HUDEP-2 (cell line): ENCODE results near the gene SYNJ2.
A peak's percentile ranks its signal among the peaks of the same experiment; 100 is the strongest.

ENCODE experiments used
- DNase-seq, 76 experiments: peaks; one replicate each; lab custom pipeline; 2025; ENCODE audit not compliant: unreplicated experiment in 76 of 76; lab: John Stamatoyannopoulos, UW

The SYNJ2 gene

DNA sequence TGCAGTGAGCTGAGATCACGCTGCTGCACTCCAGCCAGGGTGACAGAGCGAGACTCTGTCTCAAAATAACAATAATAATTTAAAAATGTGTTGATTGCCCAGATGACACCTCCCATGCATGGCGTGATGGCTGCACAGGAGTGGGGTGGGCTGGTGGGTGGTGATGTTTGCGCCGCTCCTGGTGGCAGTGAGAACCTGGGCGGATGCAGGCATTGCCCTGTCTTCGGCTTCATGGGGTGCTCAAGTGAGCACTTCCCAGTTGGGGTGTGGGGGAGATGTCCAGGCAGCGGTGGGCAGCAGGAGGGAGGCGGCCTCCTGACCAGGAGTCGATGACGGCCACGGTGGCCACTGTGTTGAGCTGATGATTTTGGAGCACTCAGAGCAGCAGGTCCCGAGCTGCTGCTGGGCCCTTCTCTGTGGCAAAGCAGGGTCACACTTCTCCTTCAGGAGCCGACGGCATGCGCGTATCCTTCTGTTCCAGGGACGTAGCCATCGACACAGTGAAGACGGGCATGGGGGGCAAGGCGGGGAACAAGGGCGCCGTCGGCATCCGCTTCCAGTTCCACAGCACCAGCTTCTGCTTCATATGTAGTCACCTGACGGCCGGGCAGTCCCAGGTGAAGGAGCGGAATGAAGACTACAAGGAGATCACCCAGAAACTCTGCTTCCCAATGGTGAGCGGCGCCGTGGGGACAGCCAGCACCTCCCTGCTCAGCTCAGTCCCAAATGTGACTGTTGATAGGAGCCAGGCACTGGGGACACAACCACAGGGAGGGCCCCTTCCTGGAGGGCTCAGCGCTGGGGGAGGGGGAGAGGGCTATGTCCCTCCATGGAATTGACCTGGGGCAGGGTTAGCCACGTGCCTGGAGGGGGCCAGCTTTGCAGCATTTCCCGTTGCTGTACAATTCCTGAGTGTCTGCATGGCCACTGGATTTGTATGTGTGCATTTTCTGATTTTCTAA, 89.7 kb downstream of the SYNJ2 start:
- no peak for DNase-seq

DNA sequence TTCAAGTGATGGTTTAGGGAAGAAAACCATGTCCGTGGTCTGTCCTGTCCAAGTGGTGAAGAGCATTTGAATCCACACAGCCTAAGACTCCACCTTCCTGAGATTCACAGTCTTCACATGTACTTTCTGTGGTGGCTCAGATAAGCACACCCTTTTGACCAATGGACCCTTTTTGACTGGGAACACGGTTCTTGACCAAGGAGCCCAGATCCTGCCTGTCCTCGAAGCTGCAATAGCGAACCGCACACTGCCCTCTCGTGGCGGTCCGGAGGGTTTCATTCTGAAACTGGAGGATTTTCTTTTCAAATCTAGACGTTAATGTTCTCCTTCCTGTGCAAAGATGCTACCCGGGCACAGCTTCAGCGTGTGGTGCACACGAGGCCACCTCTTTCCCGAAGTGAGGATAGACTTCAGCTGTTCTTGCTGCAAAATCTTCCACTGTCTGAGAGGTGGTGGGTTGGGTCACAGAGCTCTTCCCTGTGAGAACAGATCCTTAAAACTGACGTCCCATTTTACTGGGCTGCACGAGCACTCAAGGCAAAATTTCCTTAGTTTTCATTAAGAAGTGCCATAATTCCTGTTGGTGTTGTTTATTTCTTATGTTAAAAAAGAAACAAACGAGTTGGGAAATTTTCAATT, 90.5 kb downstream of the SYNJ2 start:
- DNase-seq = peak in 68 of 76 experiments; percentile 11 to 74 (median 50)

DNA sequence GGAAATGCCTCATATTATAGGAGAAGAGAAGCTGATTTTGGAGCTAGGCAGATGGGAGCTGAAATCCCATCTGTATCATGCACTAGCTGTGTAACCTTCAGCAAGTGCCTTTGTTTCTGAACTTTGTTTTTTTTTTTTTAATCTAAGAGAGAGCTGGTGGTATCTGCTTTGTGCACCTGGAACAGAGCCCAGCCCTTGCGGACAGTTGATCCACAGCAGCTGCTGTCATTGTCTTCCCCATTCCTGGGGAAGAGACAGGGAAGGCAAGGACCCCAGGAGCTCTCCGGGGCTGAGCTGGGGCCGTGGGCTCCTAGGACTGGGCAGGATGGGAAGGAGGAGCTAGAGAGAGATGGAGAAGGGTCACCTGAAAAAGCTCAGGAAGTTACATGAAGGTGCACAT, 92.1 kb downstream of the SYNJ2 start:
- no peak for DNase-seq

DNA sequence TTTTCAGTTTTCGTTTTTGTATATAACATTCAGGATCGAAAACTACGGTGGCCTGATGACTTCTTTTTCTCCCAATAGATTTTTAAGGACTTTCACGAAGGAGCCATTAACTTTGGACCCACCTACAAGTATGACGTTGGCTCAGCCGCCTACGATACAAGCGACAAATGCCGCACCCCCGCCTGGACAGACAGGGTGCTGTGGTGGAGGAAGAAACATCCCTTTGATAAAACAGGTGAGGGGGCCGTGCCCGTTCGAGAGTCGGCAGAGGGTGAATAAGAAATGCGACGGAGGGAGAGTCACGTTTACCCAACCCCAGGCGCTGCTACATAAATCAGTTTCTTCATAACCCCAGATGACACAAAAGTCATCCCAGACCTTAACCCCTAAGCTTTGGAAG, 94.9 kb downstream of the SYNJ2 start:
- no peak for DNase-seq

DNA sequence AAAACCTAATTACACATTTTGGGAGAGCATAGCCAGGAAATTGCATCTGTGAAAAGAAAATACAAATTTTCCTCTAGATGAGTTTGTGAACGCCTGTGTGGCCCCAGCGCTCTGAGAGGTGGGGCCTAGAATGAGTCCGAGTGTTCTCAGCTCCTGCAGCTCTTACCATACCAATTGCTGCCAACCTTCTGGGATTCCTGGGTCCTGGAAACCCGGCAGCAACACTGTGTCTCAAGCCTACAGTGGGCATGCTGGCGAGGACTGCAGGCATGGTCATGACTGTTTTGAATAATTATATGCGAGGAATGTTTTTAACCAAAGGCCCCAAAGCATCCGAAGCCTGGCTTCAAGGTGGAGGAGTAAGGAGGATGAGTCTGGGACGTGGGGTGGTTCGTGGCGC, 96.0 kb downstream of the SYNJ2 start:
- no peak for DNase-seq

DNA sequence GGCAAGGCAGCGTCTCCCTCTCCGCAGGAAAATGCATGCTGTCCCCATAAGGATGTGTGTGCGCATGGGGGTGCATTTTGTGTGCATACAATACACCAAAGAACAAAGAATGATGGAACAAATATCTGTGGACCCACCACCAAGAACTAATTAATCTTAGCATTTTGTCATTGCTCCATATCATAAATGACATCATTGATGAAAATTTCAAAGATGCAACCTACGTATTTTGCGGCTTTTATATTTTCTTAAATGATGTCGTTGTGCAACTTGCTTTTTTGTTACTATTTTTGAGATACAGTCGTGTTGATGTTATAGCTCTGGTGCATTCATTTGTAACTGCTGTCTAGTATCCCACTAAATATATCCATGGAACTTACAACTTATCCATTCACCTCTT, 96.7 kb downstream of the SYNJ2 start:
- no peak for DNase-seq

DNA sequence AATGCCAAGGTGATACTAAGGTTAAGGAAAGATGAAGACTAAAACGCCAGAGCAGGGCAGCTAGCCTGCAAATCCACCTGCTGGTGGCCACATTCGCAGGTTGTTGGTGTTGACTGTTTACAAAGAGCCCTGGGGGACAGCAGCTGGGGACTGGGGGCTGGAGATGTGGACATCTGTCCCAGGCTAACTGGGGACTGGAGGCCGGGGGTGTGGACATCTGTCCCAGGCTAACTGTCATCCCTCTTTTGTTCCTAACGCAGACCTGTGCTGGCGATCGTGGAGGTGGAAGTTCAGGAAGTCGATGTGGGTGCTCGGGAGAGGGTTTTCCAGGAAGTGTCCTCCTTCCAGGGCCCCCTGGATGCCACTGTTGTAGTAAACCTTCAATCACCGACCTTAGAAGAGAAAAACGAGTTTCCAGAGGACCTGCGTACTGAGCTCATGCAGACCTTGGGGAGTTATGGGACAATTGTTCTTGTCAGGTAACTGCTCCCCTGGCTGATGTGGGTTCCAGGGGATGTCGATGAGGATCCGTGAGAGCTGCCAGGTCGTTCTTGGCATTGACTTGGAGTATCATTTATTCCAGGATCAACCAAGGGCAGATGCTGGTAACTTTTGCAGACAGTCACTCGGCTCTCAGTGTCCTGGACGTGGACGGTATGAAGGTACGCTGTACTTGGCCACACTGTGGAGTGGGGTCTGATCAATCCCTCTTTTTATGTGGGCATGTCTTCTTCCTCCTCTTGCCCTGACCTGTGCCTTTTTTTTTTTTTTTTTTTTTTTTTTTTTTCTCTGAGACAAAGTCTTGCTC, 99.4 kb downstream of the SYNJ2 start:
- no peak for DNase-seq

DNA sequence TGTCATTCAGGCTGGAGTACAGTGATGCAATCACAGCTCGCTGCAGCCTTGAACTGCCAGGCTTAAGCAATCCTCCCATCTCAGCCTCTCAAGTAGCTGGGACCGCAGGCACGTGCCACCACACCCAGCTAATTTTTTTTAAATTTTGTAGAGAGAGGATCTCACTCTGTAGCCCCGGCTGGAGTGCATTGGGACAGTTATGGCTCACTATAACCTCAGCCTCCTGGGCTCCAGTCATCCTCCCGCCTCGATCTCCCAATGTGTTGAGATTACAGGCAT, 99.9 kb downstream of the SYNJ2 start:
- DNase-seq = no peak

DNA sequence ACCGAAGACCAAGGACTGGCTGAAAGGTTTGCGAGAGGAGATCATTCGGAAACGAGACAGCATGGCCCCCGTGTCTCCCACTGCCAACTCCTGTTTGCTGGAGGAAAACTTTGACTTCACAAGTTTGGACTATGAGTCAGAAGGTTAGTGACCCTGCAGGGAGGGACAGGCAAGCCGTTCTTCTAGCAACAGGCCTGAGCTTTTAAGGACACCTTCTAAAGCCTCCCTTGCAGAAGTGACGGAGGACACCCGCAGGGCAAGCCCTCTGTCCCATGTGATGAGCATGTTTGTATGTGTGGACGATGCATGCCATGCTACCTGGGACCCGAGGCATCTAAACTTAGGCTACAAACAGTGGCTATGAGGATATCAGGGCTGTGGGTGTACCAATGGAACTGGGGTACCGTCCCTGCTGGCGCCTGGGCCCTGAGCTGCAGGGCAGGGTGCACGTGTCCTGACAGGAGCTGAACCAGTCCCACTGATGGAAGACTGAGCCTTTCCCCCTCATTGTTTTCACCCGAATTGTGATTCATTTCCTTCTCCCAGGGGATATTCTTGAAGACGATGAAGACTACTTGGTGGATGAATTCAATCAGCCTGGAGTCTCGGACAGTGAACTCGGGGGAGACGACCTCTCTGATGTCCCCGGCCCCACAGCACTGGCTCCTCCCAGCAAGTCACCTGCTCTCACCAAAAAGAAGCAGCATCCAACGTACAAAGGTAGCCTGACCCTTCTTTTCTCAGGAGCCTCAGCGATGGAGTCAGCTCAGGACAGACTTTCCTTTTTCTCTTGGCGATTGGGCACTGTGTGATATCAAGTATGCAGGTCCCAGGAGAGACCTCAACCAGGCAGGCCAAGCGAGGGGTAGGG, 102.0 kb downstream of the SYNJ2 start:
- DNase-seq = no peak

DNA sequence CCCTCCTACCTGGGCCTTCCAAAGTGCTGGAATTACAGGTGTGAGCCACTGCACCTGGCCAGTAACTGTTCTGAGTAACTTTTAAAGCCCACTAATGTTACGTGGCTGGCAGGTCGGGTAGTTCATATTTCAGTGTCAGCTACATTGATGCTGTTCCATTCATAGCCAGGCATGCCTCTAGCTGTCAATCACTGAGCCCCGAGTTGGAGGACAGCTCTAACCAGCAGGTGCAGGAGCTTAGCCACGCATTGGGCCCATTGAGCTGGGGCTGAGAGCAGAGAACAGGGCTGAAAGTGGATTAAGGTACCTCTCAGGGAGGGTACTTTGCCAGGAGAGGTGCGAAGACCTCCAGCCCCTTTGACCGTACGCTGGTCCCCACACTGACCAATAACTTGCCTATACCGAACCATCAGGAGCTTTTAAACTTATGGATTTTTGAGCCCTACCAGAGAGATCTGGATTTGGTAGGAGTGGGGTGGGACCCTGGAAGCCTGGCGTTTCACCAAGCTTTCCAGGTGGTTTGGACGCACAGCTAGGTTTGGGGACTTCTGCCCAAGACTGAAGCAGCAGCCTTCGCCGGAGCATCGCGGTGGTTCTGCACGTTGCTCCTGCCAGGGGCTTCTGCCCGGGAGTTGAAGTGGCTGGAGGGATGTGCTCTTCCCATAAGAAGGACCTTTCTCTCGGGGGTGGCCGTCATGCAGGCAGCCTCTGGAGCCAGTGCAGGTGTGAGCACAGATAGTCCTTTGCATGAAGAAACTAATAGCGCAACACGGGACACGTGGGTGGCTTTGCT, 103.8 kb downstream of the SYNJ2 start:
- no peak for DNase-seq

DNA sequence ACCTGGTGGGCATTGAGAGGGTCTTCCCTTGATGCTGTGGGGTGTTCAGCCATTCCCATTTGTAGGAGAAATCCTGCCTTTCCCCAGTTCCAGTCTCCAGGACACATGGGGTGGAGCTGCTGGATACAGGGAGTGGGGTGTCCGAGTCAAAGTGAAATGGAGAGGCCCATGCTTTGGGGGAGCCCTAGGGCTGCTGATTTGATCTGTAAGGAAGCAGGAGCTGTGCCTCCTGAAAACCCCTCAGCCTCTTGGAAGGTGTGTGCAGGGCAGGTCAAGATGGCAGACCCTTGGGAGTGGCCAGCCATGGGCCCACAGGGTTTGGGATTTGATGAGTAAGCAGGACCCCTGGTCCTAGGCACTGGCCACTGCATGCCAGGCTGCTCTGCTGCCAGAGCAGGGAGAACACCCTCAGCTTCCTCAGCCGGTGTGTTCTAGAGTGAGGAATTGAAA, 104.4 kb downstream of the SYNJ2 start:
- DNase-seq = no peak

DNA sequence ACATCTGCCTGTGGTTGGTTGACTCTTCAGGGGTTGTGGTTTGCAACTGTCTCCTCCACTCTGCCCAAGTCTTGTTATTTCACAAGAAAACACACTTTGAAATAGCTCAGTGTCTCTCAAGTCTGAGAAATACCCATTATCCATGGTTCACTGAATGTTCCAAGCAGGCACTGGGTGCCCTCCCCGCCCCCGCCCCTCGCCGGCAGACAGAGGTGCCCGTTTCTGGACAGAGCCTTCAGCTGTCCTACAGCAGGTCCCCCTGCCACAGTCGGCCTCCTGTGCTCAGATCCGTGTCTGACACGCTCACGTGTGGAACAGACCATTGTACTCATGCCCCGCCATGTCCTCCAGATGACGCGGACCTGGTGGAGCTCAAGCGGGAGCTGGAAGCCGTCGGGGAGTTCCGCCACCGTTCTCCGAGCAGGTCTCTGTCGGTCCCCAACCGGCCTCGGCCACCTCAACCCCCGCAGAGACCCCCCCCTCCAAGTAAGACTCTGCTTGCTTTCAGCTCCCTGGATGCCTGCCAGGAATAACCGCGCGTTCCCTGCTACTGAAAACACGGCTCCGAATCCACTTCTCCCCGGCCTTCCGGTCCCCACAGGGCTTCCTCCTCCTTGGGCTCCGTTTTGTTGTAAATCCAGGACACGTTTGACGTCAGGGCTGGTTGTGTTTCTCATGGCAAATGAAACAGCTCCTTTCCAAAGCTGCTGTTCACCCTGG, 105.0 kb downstream of the SYNJ2 start:
- DNase-seq = no peak

DNA sequence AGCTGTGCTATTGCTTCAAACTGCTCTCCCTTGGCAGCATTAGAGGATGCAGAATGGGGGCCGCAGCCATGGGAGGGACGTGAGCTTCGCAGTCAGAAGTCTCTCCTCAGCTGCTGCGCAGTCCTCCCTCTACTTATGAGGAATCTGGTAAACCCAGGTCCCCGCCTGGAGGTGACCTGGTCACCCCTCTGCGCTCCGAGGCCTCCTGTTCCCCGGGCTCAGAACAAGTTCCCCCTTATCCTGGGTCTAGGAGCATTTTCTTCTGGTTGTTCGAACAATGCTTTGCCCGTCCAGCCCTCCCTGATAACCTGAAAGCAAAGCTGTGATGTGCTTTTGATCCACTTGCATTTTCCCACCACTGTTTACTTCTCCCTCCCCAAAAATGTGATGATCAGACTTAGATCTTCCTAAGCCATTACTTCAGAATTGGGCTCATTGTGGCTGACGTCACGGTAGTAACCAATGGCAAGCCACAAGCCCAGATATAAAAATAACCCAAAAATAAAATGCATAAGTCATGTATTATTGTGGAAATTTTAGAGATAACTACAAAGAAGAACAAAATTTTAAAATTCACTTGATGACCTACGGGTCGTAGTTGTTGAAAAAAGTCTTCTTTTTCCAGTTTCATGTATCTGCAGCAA, 105.7 kb downstream of the SYNJ2 start:
- no peak for DNase-seq

DNA sequence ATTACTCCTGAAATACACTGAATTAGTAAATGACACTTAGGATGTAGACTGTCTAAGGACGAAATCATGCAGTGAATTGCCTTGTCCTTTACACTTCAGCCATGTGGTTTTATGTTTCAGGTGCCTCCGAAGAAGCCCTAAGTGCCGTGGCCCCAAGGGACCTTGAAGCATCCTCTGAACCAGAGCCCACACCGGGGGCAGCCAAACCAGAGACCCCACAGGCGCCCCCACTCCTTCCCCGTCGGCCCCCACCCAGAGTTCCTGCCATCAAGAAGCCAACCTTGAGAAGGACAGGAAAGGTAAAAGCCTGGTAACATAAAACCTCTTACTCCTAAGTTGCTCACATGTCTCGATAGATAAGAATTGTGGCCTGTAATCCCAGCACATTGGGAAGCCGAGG, 111.1 kb downstream of the SYNJ2 start:
- no peak for DNase-seq

DNA sequence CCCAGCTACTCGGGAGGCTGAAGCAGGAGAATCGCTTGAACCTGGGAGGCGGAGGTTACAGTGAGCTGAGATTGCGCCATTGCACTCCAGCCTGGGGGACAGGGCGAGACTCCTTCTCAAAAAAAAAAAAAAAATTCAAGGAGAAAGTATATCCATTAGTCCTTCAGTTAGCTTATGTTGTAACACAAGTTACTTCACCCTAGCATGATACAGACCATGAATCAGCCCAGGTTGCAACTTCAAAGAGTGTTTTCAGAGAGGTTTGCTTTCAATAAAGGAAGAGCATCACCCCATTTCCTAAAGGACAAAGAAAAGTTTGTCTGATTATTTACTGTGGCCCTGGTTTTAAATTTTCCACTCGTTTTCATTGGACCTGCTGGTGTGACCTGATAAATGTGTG, 113.4 kb downstream of the SYNJ2 start:
- no peak for DNase-seq

DNA sequence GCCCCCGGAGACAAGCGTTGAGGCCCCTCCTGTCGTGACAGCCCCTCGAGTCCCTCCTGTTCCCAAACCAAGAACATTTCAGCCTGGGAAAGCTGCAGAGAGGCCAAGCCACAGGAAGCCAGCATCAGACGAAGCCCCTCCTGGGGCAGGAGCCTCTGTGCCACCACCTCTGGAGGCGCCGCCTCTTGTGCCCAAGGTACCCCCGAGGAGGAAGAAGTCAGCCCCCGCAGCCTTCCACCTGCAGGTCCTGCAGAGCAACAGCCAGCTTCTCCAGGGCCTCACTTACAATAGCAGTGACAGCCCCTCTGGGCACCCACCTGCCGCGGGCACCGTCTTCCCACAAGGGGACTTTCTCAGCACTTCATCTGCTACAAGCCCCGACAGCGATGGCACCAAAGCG, 114.0 kb downstream of the SYNJ2 start:
- no peak for DNase-seq

DNA sequence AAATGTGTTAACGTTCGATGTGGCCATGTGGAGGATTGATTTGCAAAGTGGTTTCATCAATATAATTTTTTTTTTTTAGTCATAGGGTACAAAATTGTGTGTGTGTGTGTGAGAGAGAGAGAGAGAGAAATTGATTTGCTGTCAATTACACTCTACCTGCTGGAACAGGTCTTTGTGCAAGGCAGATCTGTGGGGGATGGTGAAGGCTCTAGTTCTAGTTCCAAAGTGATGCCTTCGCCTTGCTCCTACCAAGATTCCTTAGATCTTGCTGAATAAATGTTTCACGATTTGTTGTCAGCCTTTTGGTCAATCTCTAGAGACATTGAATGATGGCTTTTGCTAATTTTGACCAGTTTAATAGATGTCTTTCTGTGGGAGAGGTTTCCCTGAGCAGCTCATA, 121.6 kb downstream of the SYNJ2 start:
- no peak for DNase-seq

DNA sequence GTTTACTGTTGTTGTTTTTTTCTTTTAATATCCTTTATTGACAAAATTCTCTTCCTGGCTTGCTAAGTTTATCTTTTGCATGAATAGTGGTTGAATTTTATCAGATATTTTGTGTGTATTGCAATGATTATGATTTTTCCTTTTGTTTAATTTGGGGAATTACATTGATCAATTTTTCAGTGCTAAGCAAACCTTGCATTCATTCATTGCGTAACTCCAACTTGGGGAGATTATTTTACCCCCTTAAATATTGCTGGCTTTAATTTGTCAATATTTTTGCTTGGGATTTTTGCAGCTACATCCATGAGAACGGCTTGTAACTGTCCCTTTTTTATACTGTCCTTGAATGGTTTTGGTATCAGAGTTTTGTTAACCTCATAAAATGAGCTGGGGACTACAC, 123.0 kb downstream of the SYNJ2 start:
- DNase-seq = no peak

DNA sequence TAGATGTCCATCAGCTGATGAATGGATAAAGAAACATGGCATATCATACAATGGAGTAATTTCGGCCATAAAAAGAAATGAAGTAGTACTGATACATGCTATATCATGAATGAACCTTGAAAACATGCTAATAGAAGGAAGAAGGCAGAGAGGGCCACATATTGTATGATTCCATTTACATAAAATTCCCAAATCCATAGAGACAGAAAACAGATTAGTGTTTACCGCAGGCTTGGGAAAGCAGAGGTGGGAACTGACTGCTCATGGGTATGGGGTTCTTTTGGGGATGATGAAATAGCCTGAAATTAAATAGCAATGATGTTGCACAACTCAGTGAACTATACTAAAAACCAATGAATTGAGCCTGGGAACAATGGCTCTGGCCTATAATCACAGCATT, 128.1 kb downstream of the SYNJ2 start:
- DNase-seq = no peak
